NCI-H1105 (cell line): Measurements from ENCODE around the gene NLK.
A peak's percentile ranks its signal among the peaks of the same experiment; 100 is the strongest.

Experiments used
- DNase-seq: peaks from one replicate; lab custom pipeline; 2025; lab: John Stamatoyannopoulos, UW

The NLK gene

DNA sequence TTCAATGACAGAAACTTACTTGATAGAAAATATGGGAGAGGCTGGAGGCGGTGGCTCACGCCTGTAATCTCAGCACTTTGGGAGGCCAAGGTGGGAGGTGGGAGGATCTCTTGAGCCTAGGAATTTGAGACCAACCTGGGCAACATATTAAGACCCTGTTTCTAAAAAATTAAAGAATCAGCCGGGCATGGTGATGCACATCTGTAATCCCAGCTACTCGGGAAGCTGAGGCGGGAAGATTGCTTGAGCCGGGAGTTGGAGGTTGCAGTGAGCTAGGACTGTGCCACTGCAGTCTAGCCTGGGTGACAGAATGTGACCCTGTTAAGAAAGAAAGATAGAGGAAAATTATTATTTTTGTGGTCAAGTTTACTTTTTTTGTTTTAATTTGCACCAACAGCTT is 2.1 kb upstream of the NLK start:
- no peak for DNase-seq

DNA sequence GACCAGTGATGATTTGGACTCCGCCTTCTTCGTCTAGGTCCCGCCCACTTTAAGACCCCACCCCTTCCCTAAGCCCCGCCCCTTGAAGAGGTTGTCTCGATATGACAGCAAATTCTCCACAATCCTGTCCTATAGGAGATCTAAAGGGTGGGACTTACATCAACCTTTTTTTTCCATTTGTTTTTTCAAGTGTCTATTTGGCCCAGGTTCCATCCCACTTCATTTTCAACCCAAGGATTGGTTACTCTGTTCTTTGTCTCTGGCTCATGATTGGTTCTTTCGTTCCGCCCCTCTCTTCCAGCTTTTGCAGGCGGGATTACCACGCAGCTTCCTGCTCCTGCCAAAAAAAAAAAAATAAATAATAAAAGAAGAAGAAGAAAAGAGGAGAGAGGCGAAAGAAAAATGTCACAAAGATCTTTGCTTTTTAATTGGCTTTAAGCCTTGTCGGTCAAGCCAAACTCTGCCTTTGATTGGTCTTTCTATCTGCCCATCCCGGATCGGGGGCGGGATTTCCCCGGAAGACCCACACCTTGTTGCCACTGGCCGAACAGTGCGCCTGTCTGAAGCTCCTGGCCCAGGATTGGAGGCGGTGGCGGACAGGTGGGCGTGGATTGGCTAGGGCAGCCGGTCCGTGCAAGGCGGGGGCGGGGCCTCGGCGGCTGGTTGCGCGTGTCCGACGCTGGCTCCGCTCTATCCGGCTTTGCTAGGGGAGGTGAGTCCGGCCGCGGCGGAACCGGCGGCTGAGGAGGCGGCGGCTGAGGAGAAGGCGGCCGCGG is 1.2 kb upstream of the NLK start:
- DNase-seq: peak; percentile 96

DNA sequence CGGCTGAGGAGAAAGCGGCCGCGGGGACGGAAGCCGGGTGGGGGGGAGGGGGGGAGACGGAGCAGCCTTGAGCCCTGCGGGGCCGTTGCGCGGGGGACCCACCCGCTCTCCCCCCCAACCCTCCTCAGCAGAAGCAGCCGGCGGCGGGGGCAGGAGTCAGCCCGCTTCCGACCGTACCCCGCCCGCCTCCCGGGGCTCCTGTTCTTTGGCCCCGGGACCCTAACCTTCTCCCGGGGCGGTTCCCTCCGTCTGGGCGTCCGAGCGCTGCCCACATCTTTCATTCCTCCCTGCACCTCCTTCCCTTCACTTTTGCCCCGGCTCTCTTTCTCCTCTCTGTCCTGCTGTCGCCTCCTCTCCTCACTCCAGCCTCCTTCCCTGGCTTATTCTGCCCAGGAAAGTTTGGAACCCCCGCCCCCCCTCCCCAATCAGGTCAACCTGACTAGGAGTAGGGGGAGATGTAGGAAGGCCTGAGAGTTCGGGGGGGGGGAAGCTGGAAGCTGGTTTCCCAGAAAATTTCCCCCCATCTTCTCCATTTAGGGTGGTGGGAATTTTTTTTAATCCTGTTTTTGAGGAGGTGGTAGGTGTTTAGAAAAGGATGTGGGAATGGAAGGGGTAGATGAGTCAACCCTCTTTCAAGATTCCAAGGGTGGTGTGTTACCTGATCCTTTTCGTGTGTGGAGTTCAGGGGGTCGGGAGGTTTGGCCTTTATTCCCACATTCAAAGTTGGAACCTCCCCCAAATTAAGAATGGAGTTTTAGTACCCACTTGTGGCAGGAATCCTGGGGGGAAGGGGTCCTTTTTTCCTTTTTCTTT is 427 bp upstream of the NLK start:
- no peak for DNase-seq

DNA sequence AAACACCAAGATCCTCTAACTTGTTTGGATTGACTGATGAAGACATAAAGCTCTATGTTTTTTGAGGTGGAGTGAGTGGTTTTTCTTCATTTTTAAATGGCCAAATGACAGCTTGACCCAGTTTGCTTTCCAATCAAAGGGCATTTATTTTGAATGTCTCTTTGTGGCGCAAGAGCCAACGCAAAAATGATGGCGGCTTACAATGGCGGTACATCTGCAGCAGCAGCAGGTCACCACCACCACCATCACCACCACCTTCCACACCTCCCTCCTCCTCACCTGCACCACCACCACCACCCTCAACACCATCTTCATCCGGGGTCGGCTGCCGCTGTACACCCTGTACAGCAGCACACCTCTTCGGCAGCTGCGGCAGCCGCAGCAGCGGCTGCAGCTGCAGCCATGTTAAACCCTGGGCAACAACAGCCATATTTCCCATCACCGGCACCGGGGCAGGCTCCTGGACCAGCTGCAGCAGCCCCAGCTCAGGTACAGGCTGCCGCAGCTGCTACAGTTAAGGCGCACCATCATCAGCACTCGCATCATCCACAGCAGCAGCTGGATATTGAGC is 329 bp downstream of the NLK start:
- DNase-seq: no peak

DNA sequence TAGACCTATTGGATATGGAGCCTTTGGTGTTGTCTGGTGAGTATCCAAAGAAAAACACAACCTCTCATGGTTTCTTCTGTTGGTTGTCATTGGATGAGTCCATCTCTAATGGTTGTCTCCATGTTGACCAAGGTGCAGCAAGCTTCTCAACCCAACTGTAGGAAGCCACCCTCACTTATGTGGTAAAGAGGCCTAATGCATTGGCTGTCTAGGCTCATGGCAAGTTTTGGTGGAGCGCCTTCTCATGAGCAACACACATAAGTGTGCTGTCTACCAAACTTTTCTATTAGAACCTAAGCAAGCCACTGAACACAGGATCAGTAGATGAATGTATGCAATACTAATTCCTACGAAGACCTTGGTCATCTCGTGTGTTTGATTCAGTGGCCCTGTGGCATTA is 819 bp downstream of the NLK start:
- no peak for DNase-seq

DNA sequence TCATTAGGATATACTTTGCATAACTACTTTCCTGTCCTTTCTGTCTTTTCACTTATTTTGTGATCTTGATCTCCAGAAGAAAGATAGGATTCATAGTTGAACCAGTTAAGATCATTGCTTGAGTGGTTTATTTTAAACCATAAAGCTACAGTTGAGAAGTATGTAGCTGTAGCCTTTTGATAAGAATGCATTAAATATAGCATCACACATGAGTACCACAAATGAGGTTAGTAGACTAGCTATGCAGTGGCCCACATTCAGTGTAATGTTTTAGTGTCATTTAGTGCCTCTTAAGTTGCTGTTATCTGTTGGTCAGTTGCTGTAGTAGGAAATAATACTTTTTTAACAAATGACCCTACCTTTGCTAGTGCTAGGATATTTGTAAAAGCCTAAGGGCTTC is 1.3 kb downstream of the NLK start:
- no peak for DNase-seq

DNA sequence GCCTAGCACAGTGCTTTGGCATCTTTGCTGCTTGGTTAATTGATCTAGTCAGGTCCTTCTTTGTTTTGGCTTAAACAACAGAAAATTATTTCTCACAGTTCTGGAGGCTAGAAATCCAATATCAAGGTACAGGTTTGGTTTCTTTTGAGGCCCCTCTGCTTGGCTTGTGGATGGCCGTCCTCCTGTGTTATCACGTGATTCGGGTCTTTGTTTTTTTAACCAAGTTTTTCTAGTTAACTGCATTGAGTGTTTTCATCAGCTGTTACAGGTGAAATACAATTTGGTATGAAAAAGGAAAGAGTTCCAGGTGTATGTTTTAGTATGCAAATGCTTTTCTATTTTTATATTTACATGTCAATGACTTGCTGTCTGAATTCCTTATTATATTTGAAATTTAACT is 2.8 kb downstream of the NLK start:
- DNase-seq: no peak

DNA sequence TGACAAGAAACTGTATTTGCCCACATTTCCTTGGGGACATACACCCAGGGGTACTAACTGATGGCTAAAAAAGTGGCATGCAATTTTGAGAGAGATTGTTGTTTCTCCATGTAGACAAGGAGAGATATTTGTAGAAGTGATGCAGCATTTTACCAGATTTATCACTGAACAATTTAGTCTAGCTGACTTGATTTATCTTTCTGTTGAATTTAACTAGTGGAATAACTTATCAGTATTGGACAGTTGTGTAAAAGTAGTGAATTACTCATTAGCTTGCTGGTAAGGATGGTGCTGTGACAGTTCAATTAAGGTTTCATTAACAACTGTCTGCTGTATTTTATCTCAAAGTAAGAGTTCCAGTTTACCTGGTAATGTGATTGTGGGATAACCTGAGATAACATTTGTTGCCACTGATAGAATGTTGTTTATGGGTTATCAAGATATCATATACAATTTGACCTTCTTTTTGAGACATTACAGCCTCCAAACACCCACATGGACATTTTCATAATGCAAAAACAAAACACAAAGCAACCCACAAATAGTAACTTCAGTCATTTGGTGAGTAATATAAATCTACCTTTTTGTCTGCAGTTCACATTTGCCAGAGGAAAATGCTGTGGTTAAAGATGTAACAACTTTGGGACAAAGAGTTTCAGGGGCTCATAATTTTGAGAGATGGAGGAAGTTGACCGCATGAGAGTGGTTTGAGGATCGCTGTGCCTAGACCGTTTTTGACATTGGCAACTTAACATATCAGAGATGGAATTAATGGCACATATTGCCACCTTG is 3.8 kb downstream of the NLK start:
- DNase-seq: no peak

DNA sequence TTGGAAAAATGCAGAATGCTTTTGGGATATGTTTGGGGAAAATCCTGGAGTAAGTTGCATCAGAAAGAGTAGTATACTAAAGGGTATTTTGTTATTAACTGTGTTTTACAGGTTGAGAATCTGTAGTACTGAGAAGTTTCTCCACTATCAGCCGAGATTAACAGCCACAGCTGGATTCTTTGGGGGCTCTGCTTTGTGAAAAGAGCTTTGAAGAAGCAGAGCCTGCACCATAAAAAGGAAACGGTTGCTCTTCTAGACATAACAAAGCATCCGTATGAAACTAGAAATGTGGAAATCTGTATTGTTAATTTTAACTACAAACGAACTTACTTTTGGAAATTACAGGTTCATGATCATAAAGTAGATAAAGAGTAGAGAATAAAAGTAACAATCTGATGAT is 5.3 kb downstream of the NLK start:
- no peak for DNase-seq

DNA sequence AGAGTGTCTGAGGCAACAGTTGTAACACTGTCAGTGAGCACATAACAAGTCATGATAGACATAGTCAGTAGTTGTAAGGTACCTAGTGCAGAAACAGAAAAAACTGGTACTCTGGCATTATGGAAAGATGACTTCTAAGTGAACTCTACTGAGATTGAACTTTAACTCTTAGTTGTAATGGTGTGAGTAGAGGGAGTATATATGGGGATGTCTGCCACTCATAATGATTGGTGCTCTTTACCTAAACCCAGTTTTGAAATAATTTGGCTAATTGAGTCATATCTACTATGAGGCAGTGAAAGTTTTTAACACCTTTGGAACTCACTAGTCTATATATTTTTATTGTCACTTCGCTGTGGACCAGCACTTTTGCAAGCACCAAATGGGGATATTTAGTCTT is 6.6 kb downstream of the NLK start:
- DNase-seq: no peak

DNA sequence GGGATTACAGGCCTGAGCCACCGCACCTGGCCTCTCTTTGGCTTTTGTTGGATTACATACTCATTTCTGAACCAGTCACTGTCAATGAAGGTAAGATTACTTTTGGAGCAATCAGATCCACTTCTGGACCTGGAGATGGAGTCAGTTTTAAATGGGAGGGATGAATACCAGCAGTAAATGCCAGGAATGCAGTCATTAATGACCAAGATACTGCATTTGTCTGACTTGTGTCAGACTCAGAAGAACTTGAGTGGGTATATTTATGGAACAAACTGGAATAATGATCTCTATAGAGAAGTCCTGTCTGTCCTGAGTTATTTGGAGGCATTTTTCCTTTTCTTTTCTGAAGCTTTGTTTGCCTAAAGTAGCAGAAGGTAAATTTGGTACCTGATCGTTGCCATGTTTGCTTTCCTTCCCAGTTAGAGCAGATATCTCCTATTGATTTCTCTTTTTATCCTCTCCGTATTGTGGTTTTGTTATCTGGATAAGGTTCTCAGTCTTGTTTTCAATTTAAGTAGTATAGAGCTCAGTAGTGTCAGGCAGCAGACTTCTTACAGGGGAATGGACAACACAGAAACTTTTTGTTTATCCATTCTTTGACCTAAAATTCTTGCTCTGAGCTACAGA is 10.7 kb downstream of the NLK start:
- DNase-seq: no peak

DNA sequence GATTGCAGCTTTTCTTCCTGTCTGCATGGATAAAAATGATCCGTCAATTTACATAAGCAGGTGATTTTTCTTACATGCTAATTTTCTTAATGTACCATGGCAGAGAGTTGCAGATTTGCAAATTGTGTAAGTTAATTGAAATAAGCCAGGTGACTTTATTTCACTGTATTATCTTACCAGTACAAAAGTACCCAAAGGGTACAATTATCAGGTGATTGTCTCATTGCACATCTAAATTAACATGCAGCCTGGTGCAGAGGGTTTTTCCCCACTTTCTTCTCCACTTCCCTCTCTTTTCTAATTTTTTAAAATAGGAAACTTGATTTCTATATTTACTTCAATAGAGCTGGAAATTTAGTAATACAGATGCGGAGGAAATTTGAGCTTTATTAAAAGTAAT is 11.2 kb downstream of the NLK start:
- DNase-seq: no peak

DNA sequence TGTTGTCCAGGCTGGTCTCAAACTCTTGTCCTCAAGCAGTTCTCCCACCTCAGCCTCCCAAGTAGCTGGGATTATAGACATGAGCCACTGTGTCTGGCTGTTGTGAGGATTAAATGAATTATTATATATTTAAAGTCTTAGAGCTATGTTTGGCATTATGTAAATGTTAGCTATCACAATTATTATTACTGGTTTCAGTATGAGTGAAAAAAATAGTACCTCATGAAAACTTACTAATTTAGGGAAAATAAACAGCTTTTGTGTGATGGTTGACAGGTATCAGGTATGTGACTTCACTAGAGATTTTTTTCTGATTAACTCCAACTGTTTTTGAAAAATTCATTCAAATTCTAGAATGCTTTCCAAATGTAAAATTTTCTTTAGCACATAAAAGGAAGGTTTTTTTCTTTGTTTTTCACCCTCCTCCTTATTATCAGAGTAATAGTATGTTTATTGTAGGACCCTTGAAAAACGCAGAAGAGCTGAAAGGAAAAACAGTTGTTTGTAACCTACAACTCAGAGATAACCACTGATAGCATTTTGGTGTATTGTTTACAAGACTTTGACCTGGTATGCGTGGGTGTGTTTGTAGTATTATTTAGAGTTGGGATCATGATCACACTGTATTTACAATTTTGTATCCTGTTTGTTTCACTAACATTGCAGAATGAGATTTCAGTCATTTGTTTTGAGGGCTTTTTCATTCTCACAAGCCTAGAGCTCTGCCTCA is 13.2 kb downstream of the NLK start:
- no peak for DNase-seq

DNA sequence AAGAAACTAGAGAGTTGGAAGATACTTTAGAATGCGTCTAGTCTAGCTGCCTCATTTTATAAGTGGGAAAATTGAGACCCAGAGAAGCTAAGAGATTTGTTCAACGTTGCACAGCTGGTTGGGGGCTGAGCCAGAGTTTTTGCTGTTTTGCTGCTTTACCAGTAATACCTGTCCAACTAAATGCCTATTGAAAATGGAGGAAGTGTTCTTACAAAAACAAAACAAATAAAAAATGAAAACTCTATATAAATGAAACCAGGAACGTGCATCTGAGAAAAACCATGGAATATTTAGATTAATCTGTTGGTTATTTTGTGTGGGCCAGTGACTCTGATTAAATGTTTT is 13.8 kb downstream of the NLK start:
- no peak for DNase-seq

DNA sequence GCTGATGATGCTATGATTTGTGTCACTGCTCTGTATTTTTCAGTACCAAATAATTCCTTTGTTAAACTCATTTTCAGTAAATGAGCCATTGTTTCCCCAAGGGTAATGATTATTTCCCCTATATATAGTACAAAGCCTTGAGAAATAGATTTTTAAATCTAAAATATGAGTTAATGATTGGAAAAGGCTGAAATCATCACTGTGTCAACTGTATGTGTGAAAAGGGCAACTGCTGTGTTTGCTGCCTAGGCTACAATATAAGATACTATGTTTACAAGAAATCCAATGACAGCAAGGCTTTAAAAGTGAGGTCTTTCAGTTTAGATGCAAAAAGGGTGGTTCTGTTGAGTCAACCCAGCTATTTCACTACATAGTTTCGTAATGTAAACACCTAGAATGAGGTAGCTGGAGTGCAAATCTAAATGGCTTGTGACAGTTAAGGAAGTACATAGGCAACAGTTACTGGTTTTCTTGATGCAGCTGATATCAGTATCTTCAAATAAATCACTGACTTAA is 15.3 kb downstream of the NLK start:
- DNase-seq: no peak

DNA sequence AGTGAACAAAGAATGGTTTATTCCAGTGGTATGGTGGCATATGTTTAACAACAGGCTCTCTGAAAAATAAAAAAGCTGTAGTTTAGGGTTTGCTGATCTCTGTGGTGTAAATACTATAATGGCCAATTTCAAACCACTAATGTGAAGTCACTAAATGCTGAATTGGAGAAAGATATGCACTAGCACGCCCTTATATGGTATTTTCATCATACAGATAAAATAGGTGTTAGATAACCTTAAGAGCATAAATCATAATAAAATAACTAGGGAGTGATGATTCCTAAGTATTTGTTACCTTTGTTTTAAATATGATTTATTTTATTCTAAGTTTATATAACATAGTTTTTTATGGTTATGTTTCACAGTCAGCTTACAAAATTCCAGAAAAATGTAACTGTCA is 17.2 kb downstream of the NLK start:
- DNase-seq: no peak

DNA sequence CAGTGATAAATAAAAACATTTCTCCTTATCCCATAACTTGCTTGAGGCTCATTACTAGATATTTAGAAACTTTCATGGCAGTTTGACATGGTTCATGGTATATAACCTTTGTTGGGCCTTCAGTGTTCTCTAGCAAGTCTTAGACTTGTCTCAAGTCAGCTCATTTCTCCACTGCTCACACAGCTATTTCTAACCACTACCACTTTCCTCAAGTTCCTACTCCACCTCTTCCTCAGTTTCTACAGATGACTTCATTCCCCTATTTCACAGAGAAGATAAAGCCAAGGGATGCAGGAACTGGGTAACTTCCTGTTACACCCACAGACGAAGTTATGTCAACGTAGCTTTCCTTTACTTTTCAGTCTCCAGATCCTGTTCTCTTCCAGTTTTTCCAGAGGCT is 23.2 kb downstream of the NLK start:
- DNase-seq: no peak

DNA sequence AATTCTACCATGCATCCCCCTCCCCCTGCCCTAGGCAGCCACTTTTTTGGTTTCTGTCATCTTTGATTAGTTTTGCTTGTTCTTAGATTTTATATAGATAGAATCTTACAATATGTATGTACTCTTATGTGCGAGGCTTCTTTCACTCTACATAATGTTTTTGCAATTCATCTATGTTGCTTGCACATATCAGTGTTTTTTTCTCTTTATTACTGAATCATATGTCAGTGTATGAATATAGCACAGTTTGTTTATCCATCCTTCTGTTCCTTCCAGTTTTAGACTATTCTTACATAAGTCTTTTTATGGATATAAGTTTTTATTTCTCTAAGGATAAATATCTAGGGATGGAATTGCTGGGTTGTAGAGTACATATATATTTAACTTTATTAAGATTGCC is 26.6 kb downstream of the NLK start:
- no peak for DNase-seq

DNA sequence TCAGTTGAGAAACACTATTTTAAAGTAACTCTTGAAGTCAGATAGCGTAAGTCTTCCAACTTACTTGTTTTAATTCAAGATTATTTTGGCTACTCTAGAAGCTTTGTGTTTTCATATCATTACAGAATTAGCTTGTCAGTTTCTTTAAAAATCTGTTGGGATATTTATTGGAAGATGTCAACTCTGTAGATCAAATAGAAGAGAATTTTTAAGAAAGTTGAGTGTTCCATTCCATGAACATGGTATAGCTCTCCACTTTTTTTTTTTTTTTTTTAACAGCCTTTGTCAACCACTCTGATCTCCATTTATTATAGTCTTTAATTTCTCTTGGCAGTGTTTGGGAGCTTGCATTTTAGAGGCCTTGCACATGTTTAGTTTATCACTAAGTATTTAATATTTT is 28.7 kb downstream of the NLK start:
- DNase-seq: no peak

DNA sequence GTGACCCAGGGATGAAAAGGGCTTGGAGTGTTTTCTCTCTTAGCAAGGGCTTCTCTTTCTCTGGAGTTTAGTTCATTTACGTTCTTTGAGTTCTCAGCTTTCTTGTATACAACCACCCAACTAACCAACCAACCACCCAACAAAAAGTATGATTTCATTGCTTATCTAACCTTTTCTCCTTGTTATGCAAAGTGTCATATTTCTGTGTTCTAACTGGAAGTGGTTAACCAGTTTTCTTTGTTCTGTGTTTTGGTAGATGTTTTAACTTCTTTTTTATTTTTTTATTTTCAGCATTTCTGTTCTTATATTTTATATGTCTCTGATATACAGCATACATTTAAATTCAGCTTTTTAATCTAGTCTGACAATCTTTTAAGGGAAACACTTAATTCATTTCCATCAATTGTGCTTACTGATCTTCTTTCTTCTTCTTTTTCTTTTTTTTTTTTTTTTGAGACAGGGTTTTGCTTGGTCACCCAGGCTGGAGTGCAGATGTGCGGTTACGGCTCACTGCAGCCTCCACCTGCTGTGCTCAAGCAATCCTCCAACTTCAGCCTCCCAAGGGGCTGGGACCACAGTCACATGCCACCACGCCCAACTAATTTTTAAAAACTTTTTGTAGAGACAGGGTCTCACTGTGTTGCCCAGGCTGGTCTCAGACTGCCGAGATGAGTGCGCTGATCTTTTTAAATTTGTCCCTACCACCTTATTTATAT is 29.6 kb downstream of the NLK start:
- no peak for DNase-seq
